ENCODE results near the gene ACSM2B.
"Not testable (repeated sequence)": the region's sequence is repeated elsewhere in the genome, so short reads cannot be mapped to it uniquely, and the experiment has no call there.

The ACSM2B gene

DNA sequence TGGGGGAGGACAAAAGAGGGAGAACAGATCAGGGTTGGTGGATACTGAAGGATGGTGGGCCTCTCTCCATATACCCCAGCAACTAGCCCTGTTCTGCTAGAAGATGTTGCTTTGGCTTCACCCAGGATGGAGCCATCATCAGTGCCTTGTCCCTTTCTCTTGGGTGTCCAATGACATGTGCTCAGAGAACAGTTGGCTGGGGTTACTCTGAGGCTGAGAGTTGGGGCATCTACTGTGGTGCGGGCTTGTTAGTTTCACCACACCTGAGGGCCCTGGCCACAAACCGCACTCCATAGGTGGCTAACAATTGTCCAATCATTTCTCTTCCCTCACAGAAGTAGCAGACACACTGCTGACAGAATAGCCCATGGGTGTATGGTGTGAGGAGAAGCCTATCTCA lies 18.9 kb upstream of the ACSM2B start:
- DNase-seq: not testable (repeated sequence)

DNA sequence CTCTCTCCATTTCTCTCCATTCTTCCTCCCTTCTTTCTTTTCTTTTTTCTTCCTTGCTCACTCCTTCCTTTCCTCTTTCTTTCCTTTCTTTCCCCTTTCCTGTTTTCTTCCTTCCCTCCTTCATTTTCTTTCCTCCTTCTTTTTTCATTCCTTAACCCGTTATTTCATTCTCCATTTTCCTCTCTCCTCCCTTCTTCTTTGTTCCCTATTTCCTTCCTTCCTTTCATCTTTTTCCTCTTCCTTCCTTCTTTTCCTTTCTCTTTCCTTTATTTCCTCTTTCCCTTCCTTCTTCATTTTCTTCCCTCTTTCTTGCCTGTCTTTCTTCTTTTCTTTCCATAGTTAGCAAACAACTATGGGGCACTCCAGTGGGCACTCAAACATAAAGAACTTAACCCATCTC lies 16.6 kb upstream of the ACSM2B start:
- not testable (repeated sequence) for DNase-seq

DNA sequence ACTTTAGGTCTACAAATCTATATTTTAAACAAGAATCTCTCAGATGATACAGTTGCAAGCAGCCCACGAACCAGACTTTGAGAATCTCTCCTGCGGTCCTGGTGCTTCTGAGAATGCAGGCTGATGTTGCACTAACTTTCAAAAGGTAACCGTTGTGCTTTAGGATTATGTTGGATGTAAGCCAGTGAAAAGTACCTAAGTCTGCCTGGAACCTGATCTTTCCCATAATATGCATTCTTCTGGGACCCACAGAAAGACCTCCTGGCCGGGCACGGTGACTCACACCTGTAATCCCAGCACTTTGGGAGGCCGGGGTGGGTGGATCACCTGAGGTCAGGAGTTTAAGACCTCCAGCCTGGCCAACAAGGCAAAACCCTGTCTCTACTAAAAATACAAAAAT lies 13.3 kb upstream of the ACSM2B start:
- not testable (repeated sequence) for DNase-seq

DNA sequence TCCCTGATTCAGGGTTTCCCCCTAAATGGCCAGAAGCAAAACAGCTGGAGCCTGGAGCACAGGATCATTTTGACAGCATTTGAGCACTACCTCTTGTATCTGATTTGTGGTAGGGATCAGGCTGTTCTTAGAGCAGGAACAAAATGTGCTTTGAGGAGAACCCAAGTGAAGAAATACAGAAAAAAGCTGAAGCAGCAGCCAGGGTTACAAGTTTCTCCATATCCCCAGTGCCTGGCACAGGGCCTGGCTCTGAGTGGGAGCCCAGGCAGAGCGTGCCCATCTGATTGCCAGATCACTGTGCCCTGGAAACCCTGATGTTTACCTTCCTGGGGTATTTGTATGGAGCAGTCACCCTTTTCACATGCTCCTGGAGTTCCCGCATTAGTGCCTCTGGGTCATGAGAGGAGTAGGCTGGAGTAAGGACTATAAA lies 11.5 kb upstream of the ACSM2B start:
- not testable (repeated sequence) for DNase-seq

DNA sequence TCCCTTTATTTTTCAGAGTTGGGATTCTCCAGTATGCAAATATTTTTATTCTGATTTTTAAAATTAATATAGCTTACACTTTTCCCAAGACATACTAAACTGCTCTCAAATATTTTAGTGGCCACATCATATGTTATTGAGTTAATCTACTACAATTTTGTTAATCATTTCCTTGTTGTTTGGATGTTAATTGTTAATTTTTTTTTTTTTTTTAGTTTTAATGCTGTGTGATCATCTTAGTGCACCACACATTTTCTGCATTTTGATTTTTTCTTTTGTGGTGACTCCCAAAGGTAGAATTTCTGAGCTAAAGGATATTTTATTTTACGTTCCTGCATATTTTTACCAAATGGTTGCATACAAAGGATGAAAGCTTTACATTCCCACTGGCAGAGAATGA lies 10.5 kb upstream of the ACSM2B start:
- DNase-seq: not testable (repeated sequence)

DNA sequence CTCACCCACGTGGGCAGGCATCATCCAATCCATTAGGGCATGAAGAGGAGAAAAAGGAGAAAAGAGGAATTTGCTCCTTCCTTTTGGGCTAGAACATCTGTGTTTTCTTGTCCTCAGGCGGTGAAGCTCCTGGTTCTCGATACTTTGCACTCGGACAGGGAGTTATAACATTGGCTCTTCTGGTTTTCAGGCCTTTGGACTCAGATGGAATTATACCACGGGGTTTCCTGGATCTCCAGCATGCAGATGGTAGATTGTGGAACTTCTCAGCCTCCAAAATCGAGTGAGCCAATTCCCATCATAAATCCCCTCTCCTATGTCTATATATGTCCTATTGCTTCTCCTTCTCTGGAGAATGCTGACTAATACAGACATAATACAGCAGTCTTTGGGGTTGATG lies 9.9 kb upstream of the ACSM2B start:
- DNase-seq: not testable (repeated sequence)

DNA sequence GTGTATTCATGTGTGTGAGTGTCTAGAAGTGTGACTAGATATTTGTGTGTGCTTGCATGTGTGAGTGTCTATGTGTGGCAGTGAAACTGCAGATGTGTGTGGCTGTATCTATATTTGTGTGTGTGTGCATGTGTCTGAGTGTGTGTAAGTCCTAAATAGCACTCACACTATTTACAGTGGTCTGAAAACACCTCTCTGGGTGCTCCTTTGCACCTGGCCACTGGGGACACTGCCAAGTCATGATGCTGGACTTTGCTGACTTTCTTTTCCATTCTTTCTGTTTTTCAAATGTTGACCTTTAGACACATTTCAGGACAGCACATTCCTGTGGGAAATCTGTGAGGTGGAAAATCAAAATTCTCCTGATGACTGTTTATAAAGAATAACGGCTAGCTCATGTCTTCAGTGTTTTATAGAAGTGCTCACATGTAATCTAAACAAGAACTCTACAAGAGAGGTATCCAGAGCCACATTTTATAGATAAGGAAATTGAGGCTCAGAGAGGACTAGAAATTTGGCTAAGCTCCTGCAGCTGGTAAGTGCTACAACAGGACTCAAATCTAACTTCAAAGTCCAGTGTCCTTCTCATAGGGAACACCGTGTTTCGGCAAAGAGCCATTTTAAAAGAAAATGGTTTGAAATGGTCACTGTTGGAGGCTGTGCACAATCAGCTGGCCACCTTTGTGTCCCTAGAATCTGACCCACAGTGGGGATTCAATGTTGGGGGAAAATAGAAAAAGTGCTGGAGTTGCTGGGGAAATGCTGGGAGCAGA lies 4.5 kb upstream of the ACSM2B start:
- DNase-seq: not testable (repeated sequence)

DNA sequence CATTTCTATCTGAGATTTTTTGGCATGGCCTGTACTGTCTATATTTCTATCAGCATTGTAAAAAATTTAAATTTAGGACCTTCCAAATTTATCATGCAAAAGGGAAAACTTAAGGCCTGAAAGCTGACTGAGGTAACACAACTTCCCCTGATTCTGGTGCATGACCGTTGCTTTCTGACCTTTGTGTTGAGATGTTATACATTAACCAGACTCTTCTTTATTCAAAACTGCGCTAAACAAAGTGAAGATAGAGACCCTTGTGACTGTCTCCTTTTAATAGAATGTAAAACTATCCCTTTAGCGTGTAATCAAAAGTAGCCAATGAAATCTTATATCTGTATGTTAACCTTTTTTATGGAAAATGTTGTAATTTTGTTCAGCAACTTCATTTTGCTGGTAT lies 1.9 kb upstream of the ACSM2B start:
- DNase-seq: not testable (repeated sequence)

DNA sequence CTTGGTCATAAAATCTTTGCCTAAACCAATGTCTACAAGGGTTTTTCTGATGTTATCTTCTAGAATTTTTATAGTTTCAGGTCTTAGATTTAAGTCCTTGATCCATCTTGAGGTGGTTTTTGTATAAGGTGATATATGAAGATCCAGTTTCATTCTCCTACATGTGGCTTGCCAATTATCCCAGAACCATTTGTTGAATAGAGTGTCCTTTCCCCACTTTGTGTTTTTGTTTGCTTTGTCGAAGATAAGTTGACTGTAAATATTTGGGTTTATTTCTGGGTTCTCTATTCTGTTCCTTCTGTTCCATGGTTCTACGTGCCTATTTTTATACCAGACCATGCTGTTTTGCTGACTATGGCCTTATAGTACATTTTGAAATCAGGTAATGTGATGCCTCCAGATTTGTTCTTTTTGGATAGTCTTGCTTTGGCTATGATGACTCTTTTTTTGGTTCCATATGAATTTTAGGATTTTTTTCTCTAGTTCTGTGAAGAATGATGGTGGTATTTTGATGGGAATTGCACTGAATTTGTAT lies 7.0 kb downstream of the ACSM2B start:
- DNase-seq: not testable (repeated sequence)

DNA sequence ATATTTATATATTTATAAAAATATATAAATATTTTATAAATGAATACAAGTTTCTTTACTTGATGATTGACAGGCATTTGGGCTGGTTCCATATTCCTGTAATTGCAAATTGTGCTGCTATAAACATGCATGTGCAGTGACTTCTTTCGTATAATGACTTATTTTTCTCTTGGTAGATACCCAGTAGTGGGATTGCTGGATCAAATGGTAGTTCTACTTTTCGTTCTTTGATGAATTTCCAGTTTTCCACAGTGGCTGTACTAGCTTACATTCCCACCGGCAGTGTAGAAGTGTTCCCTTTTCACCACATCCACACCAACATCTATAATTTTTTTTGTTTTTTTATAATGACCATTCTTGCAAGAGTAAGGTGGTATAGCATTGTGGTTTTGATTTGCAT lies 7.8 kb downstream of the ACSM2B start:
- DNase-seq: no peak

DNA sequence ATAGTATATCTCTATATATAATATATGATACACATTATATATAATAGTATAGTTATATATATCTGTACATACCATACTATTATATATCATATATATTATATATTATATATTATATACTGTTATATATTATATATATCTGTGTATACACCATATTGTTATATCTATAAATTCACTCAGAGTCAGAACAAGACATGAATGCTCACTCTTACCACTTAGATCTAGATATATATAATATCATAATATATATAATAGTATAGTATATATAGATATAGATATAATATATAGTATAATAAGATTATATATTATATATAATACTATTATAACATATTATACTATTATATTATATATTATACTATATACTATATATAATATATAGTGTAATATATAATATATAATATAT lies 9.3 kb downstream of the ACSM2B start:
- DNase-seq: no peak

DNA sequence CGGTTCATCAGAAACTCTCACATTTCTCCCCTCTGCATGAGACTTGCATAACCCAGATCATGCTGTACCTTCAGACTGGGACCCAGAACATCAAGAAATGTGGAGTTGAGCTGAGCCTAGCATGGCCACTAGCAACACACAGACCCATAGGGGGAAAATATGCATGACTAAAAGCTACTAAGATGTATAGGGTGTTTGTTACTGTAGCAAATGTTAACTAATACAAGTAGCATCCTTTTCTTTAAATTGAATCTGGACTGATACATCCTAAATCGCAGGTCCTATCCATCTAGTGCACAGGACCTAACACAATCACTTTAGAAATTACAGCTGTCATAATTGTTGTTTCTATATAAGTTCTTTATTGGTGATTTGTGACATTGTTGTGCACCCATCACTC lies 10.8 kb downstream of the ACSM2B start:
- not testable (repeated sequence) for DNase-seq

DNA sequence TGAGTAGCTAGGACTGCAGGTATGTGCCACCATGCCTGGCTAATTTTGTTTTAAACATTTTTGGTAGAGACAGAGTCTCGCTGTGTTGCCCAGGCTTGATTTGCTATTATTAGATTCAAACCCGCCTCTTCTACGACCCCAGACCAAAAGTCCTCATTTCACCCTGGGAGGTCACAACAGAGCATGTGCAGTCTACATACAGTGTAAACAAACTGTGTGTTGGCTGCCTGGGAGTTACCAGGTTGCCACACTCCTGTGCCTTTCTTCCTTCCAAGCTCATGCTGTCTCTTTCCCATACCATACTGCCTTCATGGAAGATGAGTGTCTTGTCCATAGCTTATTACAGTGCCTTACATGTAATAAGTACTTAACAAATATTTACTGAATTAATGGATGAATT lies 11.9 kb downstream of the ACSM2B start:
- not testable (repeated sequence) for DNase-seq

DNA sequence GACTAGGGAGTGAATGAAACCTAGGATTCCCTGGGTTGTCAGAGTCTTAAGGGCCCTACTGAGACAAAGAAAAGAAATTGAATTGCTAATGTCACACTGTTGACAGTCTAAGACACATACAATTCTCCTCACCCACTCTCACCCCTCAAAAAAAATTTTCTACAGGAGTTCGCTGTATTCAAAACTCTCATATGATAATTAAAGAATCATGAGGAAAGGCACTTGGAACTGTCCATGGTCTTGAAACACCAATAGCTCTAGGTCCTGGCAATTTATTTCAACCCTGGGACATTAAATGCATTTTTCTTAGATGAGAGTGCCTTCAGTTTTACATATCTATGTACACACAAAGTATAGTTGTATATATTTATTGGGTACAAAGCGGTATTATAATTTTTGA lies 20.5 kb downstream of the ACSM2B start:
- DNase-seq: not testable (repeated sequence)

DNA sequence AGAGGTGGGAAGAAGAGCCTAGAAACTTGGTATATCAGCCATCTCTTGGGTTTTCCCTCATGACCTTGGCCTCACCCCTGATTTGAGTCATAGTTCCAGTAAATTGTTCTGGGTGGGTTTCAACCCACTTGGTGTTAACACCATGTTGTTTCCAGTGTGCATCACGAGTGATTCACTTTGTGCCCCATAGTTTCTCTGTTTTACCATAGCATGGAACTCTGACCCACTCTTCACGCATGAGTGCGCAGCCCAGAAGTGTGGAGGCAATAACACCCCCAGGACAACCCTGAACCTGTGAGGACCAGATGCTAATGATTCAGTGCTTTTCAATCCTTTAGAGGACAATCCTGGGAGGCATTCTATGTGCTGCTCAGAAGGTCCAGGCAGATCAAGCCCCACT lies 21.5 kb downstream of the ACSM2B start:
- not testable (repeated sequence) for DNase-seq

DNA sequence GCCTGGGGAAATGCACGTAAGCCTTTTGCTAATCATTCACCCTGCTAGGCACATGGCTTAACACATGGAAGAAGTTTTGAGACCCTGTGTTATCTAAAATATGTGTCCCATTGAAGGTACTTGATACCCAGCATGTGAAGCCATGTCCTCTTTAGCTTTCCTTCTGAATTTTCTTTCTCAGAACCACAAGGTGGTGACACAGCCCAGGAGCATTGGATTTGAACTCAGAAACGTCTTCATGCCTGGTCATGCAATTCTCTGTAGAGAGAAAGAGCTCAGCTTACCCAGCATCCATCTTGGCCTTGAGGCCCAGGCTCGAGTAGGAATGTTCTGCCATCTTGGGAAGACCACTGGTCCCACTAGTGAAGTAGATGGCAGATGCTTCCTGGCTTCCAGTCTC lies 22.7 kb downstream of the ACSM2B start:
- not testable (repeated sequence) for DNase-seq

DNA sequence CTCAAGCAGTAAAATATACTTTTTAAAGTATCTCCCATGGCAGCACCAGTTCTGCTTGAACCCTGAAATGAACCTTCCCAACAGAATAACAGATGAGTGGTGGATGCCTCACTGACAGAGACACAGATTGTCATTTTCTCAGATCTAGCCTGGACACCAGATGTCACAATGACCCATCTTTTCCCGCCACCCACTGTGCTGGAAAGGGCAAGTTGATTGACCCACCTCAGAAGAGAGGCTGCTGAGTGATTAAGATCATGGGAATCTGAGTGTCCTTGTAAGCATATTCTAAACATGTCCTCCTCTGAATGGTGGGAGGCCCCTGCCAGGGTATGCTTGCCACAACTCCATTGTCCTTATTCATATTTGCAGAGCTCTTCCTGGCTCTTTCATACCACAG lies 29.2 kb downstream of the ACSM2B start:
- DNase-seq: not testable (repeated sequence)

DNA sequence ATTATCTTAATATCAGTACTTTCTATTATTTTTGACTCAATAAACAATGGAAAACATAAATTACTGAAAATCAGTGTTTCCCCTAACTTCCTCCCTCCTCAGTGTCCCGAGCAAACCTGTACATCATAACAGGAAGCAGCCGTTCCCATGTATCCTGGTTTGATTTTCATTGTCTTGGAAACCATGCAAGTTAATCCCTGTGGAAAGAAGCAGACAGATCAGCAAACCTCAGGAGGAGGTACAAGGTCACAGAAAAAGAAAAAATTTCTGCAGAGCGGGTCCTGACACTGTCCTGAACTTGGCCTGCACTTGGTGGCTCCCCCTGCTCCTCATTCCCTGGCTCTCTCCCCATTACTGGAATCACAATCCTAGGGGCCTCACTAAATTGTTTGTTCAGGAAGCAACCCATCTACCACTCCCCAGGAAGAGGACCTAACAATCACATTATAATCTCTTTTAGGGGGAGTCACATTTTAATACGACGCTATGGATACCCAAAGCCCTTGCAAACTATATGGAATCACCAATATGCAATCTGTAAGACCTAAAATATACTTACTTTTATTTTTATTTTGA lies 29.8 kb downstream of the ACSM2B start:
- DNase-seq: not testable (repeated sequence)

DNA sequence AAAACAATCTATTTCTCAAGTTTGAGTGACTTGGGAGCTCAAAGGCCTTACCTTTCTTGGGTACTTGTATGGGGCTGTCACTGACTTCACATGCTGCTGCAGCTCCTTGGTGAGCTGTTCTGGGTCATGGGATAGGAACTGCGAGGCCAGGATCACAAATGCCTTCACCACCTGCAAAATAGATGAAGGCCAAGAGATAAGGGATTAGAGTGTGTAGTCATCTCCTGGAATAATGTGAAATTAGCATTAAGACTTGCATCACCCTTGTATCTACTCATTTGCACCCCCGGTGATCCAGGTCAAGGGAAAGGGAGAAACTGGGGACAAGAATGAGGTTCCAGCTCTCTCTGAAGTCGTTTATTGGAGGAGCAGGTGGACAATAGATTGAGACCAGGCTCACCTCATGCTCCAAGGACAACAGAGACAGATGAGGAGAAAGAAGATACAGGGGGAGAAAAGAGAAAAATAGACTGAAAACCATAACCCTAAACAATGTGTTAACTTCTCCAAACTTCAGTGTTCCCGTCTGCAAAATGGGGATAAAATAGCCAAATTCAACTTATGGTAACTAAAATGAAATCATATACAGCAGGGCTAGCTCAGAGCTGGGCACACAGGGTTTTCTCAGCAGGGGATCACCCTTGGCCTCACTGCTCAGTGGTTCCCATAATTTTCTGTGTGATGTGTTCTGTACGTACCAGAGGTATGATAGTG lies 35.4 kb downstream of the ACSM2B start:
- DNase-seq: not testable (repeated sequence)

DNA sequence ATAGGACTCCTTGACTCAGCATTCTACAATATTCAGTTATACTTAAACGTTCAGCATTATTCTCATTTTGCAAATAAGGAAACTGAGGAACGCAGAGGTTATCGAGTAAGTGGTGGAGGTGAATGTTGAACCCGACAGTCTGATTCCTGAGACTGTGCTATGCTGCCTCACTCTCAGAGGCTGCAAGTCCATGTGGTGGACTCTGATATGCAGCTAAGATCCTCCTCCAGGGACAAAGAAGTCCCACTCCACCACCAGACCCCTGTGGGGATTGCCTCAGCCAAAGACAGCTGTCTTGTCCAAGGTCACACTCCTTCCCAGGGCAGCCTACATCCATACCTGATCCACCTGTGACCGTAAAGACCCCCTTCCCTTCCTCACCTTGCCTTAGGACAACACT lies 37.5 kb downstream of the ACSM2B start:
- DNase-seq: no peak

DNA sequence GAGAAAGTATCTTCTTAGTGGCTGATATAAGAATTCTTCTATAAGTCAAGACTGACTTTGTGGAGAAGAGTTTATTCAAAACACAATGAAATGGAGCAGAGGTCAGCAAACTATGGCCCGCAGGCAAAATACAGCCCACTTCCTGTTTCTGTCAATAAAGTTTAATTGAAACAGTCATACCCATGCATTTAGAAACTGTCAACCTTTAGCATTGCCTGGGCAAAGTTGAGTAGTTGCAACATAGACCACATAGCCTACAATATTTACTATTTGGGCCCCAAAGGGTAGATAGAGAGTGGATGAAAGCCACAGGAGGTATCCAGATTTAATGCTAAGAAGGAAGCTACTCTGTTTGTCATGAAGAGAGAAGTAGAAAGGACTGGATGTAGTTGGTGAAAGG lies 38.0 kb downstream of the ACSM2B start:
- no peak for DNase-seq

DNA sequence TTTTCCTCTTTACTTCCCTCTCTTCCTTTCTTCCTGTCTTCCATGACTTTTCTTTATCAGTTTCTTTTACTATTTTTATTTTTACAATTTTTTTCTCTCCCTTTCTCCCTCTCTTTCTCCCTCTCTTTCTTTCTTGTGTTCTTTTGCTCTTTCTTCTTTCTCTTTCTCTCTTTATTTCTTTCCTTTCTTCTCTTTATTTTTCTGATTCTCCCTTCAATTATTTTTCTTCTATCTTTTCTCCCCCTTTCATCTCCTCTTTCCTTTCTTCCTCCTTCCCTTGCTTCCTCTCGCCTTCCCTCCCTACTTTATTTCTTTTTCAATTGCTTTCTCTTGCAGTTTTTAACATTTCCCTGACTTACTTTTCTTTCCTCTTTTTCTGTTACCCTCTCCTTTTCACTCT lies 39.5 kb downstream of the ACSM2B start:
- DNase-seq: not testable (repeated sequence)

DNA sequence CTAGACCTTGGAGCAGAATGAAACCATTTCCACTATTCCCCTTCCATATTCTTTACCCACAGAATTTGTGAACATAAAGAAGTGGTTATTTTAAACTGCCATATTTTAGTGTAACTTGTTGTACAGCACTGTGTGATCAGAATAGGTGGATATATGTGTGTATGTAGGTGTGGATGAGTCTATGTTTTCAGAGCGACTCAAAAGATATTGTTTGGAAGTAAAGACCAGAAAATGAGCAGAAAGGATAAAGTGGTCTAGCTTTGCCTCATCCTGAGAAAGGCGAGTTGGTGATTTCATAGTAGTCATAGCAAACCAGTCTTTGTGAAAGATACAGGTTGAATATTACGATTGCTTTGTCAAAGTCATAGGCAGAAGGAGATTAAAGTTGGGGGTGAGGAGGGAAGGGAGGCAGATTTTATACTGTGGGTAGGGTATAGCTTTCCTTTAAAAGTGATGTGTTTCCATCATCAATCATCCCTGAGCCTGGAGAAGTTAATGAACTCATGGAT lies 43.8 kb downstream of the ACSM2B start:
- not testable (repeated sequence) for DNase-seq
